NOMO-1 treated with dmso at 0.1 percent for 144 hours (cell line): ENCODE measurements around the gene PCMT1.
"Not testable (repeated sequence)": the region's sequence is repeated elsewhere in the genome, so short reads cannot be mapped to it uniquely, and the experiment has no call there.

ENCODE experiments used
- DNase-seq: peaks from one replicate; lab custom pipeline; 2025; ENCODE audit not compliant: unreplicated experiment; lab: John Stamatoyannopoulos, UW

The PCMT1 gene

GRCh38 chr6:149749082-149749593, 403 bp upstream of the PCMT1 start:
- DNase-seq, result not testable (repeated sequence)

GRCh38 chr6:149750136-149750609, 632 bp downstream of the PCMT1 start:
- peak; percentile 34 for DNase-seq

- DNase-seq, result no peak
Measured at GRCh38 chr6:149751239-149751638, 1.7 kb downstream of the PCMT1 start.

- not testable (repeated sequence) for DNase-seq
Measured at GRCh38 chr6:149751920-149752319, 2.4 kb downstream of the PCMT1 start.

GRCh38 chr6:149752600-149753373, 3.2 kb downstream of the PCMT1 start:
- peak; percentile 58 for DNase-seq

GRCh38 chr6:149753374-149753637, 3.8 kb downstream of the PCMT1 start:
- not testable (repeated sequence) for DNase-seq

- no peak for DNase-seq
Measured at GRCh38 chr6:149754548-149754947, 5.0 kb downstream of the PCMT1 start.

- DNase-seq, result no peak
Measured at GRCh38 chr6:149755300-149756260, 6.0 kb downstream of the PCMT1 start.

- no peak for DNase-seq
Measured at GRCh38 chr6:149756261-149756636, 6.7 kb downstream of the PCMT1 start.

GRCh38 chr6:149761438-149761837, 11.9 kb downstream of the PCMT1 start:
- DNase-seq, result peak; percentile 77

GRCh38 chr6:149763866-149764265, 14.3 kb downstream of the PCMT1 start:
- DNase-seq, result no peak

GRCh38 chr6:149766156-149766769, 16.7 kb downstream of the PCMT1 start:
- no peak for DNase-seq

- no peak for DNase-seq
Measured at GRCh38 chr6:149769676-149770075, 20.1 kb downstream of the PCMT1 start.

- DNase-seq, result no peak
Measured at GRCh38 chr6:149771185-149771584, 21.6 kb downstream of the PCMT1 start.

GRCh38 chr6:149771925-149772324, 22.4 kb downstream of the PCMT1 start:
- DNase-seq, result no peak

- DNase-seq, result no peak
Measured at GRCh38 chr6:149777624-149778023, 28.1 kb downstream of the PCMT1 start.

- DNase-seq, result no peak
Measured at GRCh38 chr6:149779644-149779963, 30.1 kb downstream of the PCMT1 start.

- DNase-seq, result no peak
Measured at GRCh38 chr6:149781715-149782114, 32.2 kb downstream of the PCMT1 start.

GRCh38 chr6:149782337-149782736, 32.8 kb downstream of the PCMT1 start:
- no peak for DNase-seq

GRCh38 chr6:149783551-149783950, 34.0 kb downstream of the PCMT1 start:
- DNase-seq, result no peak

- no peak for DNase-seq
Measured at GRCh38 chr6:149806127-149806526, 56.6 kb downstream of the PCMT1 start.

- no peak for DNase-seq
Measured at GRCh38 chr6:149809798-149810197, 60.3 kb downstream of the PCMT1 start.
